Smooth muscle cell (in vitro differentiated cells): ENCODE data around the gene AKR1B15. TPM values are rescaled to one million over a fixed set of nuclear protein-coding genes. Genes with fewer than 3 reads are reported as not detected.

ENCODE experiments used
- DNase-seq: peaks from one replicate; lab custom pipeline; 2025; ENCODE audit not compliant: unreplicated experiment; lab: John Stamatoyannopoulos, UW
- H2AFZ ChIP-seq: fragments of 200-600 bp; sonication (generic); 2 replicates; pipeline ENCODE4 v1.6.0; 2016; ENCODE audit warnings: antibody characterized with exemption, low read depth, mild to moderate bottlenecking
- H3F3A ChIP-seq: fragments of 200-600 bp; sonication (generic); 2 replicates; pipeline ENCODE4 v1.6.0; 2017; ENCODE audit warnings: antibody characterized with exemption, low read depth
- H3K27ac ChIP-seq: fragments of 200-600 bp; sonication (generic); 2 replicates; pipeline ENCODE4 v1.5.1; 2016; ENCODE audit warnings: low read depth, mild to moderate bottlenecking
- H3K27me3 ChIP-seq: fragments of 200-600 bp; sonication (generic); 2 replicates; pipeline ENCODE4 v1.6.1; 2016; ENCODE audit warnings: low read depth, mild to moderate bottlenecking
- H3K36me3 ChIP-seq: fragments of 200-600 bp; sonication (generic); 2 replicates; pipeline ENCODE4 v1.5.1; 2016; ENCODE audit warnings: low read depth
- H3K4me1 ChIP-seq: fragments of 200-600 bp; sonication (generic); 2 replicates; pipeline ENCODE4 v1.5.1; 2016; ENCODE audit warnings: low read depth
- H3K4me2 ChIP-seq: fragments of 200-600 bp; sonication (generic); 2 replicates; pipeline ENCODE4 v1.6.0; 2016; ENCODE audit warnings: mild to moderate bottlenecking
- H3K4me3 ChIP-seq: fragments of 200-600 bp; sonication (generic); 2 replicates; pipeline ENCODE4 v1.5.1; 2016; ENCODE audit warnings: mild to moderate bottlenecking
- H3K79me2 ChIP-seq: fragments of 200-600 bp; sonication (generic); 2 replicates; pipeline ENCODE4 v1.6.0; 2016; ENCODE audit warnings: low read depth, mild to moderate bottlenecking
- H3K9ac ChIP-seq: fragments of 200-600 bp; sonication (generic); 2 replicates; pipeline ENCODE4 v1.6.0; 2016; ENCODE audit warnings: low read depth
- H3K9me3 ChIP-seq: fragments of 200-600 bp; sonication (generic); replicated peaks from 2 replicates; pipeline ENCODE4 v1.5.1; 2016; ENCODE audit warnings: low read depth
- H4K20me1 ChIP-seq: fragments of 200-600 bp; sonication (generic); 2 replicates; pipeline ENCODE4 v1.6.0; 2016; ENCODE audit warnings: low read depth
- polyA plus RNA-seq: library from polyadenylated mRNA; unstranded; fragments of >200 nt; fragmentation: Nextera tagmentation; extraction: Ambion mirVana; gene quantifications from 2 replicates; pipeline ENCODE4 v1.2.1, GENCODE V29; 2016
- total RNA-seq: library from RNA; depleted of rRNA; stranded (reverse); fragments of >200 nt; gene quantifications from 2 replicates; pipeline ENCODE4 v1.2.3, GENCODE V29; 2014
- TF ChIP-seq, protein P1 (sequence below): fragments of 200-600 bp; sonication (generic); IDR thresholded peaks from 2 replicates; pipeline ENCODE4 v1.5.1; 2017; ENCODE audit warnings: borderline replicate concordance, mild to moderate bottlenecking, antibody characterized with exemption; ENCODE audit not compliant: insufficient read depth, poor library complexity, severe bottlenecking

The AKR1B15 gene
- total and polyA plus RNA-seq, 2 experiments from 2014 or later = 0.43 to 0.81 TPM

DNA sequence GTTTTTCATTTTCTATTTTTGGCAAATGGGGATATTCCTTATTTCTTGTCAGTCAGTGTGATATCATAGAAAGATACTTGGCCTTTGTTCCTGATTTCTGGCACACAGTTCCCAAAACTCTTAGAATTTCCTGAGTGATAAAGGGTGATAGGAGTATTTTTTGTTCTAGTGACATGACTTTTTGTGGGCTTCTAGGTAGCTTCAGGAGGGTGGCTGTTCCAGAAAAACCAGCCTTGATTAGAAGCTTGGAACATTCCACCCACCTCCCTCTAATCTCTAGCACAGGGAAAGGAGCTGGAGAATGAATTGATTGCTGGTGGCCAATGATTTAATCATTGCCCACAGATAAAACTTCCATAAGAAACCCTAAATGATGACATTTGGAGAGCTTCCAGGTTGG, 80.5 kb downstream of the AKR1B15 start:
- H3K9me3 ChIP-seq = no peaks in the 10 kb centered on the region
- H3F3A ChIP-seq = no peaks in the 10 kb centered on the region
- H3K36me3 ChIP-seq = no peaks in the 10 kb centered on the region
- H3K79me2 ChIP-seq = no peaks in the 10 kb centered on the region
- no peak overlapping the region for H3K9ac ChIP-seq
- TF ChIP-seq, protein P1, sequence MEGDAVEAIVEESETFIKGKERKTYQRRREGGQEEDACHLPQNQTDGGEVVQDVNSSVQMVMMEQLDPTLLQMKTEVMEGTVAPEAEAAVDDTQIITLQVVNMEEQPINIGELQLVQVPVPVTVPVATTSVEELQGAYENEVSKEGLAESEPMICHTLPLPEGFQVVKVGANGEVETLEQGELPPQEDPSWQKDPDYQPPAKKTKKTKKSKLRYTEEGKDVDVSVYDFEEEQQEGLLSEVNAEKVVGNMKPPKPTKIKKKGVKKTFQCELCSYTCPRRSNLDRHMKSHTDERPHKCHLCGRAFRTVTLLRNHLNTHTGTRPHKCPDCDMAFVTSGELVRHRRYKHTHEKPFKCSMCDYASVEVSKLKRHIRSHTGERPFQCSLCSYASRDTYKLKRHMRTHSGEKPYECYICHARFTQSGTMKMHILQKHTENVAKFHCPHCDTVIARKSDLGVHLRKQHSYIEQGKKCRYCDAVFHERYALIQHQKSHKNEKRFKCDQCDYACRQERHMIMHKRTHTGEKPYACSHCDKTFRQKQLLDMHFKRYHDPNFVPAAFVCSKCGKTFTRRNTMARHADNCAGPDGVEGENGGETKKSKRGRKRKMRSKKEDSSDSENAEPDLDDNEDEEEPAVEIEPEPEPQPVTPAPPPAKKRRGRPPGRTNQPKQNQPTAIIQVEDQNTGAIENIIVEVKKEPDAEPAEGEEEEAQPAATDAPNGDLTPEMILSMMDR = no peak
- no peak overlapping the region for H3K4me3 ChIP-seq
- no peaks in the 10 kb centered on the region for H3K27me3 ChIP-seq
- DNase-seq = no peak
- no peak overlapping the region for H3K27ac ChIP-seq
- no peaks in the 10 kb centered on the region for H4K20me1 ChIP-seq
- H3K4me1 ChIP-seq = no peaks in the 10 kb centered on the region
- no peak overlapping the region for H2AFZ ChIP-seq
- no peak overlapping the region for H3K4me2 ChIP-seq

Other genes starting within 250 kb of the AKR1B15 start
- gene SLC35B4, start 232.2 kb upstream of the AKR1B15 start, total RNA-seq = 14.5 and 21.3 TPM in 2 replicates
- gene SLC35B4, start 232.2 kb upstream of the AKR1B15 start, polyA plus RNA-seq = 19.8 and 26.7 TPM in 2 replicates
- gene AKR1B1, start 90.0 kb upstream of the AKR1B15 start, total RNA-seq = 58.6 and 75.7 TPM in 2 replicates
- 122 and 127 TPM in 2 replicates for gene AKR1B1, start 90.0 kb upstream of the AKR1B15 start, polyA plus RNA-seq
- gene AKR1B10, start 21.5 kb upstream of the AKR1B15 start, total RNA-seq = 0.54 TPM in 1 of 2 replicates, not detected in the other
- gene AKR1B10, start 21.5 kb upstream of the AKR1B15 start, polyA plus RNA-seq = 0.93 TPM in 1 of 2 replicates, not detected in the other
- 65.1 and 73.2 TPM in 2 replicates for gene BPGM, start 97.7 kb downstream of the AKR1B15 start, total RNA-seq
- 53.8 and 76.9 TPM in 2 replicates for gene BPGM, start 97.7 kb downstream of the AKR1B15 start, polyA plus RNA-seq
- gene CALD1, start 230.5 kb downstream of the AKR1B15 start, total RNA-seq = 948 and 1,024 TPM in 2 replicates
- 1,552 and 1,869 TPM in 2 replicates for gene CALD1, start 230.5 kb downstream of the AKR1B15 start, polyA plus RNA-seq